NB4 (cell line): ENCODE results near the gene SGTA.

ENCODE experiments used
- CTCF ChIP-seq: IDR thresholded peaks from one replicate; pipeline ENCODE4 v1.5.1; 2012; ENCODE audit warnings: low read depth, low read length
- POLR2A ChIP-seq: IDR thresholded peaks from 2 replicates; pipeline ENCODE4 v1.6.1; 2011; ENCODE audit warnings: mild to moderate bottlenecking; ENCODE audit not compliant: insufficient read length; ENCODE audit errors: extremely low read depth

DNA sequence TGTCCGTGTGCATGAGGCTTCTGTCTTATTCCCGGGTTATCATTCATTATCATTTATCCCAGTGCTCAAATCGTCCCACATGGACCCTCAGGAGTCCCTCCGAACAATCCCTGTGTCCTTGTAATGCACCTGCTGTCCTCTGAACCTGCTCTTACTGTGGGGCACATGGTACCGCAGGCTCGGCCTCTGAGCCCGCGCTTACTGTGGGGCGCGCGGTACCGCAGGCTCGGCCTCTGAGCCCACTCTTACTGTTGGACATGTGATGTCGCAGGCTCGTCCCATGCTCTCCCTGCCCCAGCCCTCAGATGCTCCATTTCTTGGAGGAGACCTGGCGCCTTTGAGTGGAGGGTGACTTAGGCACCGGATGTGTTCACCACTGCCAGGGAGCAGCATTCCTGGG lies 19.8 kb upstream of the SGTA start:
- TF ChIP-seq CTCF (no peak), POLR2A (no peak)
